GM19397 (cell line): ENCODE data around the gene MITF.

Experiments
- ATAC-seq: cut with Tn5 transposase; IDR thresholded peaks from one replicate; pipeline ENCODE4 v1.9.1; 2021; ENCODE audit warnings: mild to moderate bottlenecking, moderate library complexity; ENCODE audit not compliant: unreplicated experiment

MITF gene

DNA sequence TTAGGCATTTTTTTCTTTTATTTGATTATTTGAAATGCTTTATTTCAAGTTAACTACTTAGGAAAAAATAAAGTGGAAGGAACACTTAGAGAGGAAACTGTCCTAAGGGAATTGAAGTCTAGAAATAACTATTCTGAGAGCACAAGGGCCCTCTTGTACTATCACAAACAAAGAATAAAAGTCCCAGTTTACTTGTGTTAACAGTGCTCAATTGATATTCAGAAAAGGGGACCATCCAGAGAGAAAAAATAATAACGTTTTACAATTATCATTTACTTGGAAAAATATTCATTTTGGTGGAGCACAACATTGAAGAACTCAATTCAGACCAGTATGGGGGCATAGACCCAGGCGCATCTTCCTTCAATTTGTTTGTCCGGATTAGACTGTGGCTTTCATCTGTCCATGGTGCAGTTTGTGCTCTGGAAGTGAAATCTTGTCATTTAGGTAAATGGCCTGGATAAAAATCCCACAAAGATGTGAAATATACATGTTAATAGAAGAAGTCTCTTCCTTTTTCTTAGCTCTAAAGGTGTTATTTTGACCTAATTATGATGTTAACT, 205.7 kb downstream of the MITF start:
- ATAC-seq: no peak

DNA sequence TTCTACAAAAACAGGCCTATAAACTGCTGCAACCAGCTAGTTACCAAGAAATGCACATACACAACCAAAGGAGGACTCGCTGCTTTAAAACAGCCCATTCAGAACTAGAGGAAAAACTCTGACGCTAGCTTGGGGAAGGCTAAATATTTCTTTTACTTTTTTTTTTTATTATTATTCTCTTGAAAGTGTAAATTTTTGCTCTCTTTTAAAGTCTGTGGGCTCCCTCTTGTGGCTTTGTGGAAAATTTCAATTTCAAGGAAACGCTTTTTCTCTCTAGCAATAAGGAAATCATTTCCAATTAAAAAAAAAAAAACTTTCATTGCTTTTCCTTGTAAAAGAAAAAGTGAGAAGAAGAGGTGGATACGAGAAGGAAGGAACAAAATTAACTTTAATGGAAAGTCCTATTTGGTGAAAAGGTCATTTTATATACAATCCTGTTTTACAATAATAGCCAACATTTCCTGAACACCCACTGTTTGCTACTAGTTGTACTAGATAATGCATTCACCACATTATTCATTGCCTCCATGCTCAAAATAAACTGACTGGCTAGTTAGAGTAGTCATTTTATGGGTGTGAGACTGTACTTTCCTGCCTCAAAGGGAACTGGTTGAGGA, 209.1 kb downstream of the MITF start:
- no peak for ATAC-seq

DNA sequence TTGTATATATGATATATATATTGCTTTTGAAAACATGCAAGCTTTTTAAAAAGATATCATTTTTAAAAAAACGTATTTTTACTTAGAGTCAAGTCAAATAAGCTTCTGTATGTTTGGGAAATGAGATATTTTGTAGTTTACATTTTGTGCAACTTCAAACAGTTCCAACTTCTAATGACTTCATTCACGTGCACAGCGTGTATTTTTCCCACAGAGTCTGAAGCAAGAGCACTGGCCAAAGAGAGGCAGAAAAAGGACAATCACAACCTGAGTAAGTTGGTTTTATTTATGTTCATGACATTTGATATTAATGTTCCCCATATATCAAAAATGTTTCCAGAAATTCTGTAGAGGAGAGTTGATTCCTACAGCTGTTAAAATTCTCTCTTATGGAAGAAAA, 212.4 kb downstream of the MITF start:
- no peak for ATAC-seq

GRCh38 chr3:69959581-69959980, 220.3 kb downstream of the MITF start:
- ATAC-seq: no peak

- ATAC-seq: no peak
These were observed 222.6 kb downstream of the MITF start for GRCh38 chr3:69961706-69962439.

DNA sequence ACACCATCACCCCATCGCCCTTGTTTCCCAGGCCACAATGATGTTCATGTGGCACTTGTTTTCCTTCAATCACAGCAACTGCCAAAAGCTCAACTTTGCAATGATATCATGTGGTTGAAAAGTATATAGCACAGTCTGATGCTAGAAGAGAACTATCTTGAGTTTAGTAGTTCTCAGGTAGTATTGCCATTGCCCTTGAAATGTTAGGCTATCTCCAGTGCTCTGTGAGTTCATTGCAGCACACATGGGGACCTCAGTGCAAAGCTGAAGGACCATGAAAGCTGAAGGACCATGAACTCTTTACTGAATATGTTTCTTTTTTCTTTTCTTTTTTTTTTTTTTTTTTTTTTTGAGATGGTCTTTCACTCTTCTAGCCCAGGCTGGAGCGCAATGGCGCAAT, 224.4 kb downstream of the MITF start:
- ATAC-seq: no peak

DNA sequence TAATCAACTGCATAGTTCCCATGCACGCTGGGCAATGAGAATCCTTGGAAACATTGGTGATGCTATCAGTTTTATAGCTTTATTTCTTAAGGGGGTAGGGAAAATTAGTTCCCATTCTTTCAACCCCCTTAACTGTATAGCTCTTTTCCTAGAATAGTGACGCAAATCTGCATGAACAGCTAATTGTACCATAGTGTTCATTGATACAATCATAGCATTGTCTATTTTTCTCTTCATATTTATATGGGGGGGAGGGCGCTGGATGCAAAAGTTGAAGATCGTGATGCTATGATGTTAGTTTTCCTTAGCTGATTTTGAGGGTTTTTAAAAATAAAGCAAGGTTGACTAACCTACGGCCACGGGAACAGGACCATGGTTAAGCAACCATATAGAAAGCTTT, 227.9 kb downstream of the MITF start:
- ATAC-seq: no peak

GRCh38 chr3:69970827-69971226, 231.6 kb downstream of the MITF start:
- ATAC-seq: no peak

DNA sequence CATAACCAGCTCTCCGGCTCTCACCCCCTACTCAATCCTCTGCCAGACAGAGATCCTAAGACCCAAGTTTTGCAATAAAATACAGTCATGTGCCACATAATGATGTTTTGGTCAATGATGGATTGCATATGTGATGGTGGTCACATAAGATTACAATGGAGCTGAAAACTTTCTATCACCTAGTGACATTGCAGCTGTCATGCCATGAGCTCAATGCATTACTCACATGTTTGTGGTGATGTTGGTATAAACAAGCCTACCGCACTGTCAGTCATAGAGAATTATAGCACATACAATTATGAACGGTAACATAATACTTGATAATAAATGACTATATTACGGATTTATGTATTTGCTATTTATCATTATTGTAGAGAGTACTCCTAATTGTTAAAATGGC, 233.4 kb downstream of the MITF start:
- ATAC-seq: no peak

DNA sequence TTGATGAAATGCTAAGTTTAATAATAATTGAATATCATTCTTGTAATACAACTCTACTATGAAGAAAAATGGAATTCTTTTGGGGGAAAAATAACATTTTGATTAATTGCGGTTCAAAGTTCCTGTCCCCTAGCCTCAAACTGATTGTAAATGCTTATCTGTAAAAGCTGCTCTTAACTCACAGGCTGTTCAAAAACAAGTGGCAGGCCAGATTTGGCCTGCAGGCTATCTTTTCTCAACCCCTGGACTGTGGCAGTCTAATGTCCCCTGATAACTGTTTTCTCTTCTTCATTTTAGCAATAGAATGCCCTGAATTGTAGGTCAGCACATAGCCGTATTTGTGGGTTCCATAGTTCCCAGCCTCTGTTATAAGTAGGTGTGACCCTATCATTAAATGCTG, 236.8 kb downstream of the MITF start:
- no peak for ATAC-seq

DNA sequence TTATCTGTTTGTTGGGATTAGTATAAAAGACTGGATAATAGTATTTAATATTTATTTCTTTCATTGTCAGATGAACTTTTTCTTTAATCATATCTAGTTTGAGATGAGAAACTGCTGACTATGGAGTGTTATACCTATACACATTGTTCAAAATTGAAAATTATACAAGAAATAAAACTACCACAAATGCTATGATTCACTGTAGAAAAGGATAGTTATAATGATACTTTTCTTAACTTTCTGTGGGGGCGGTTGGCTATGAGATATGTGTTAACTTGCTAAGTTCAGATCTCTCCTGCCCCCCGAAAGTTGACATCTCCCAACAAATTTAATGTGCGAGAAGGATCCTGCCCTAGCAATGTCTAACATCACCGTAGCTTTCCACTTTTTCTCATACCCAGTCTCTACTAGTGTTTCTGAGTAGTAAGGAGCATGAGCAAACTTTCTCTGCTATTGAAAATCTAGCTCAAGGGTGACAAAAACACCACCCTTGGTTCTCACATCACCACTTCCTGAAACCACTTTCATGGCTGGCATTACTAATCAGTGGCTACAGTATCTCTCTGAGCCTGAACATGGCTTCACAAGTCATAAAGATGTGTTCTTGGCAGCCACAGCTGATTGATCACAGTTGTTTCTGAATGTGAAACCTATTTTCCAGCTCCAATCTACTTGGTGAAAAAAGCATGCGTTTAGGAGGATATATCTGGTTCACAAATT, 244.4 kb downstream of the MITF start:
- no peak for ATAC-seq

- ATAC-seq: no peak
These were observed 246.0 kb downstream of the MITF start for GRCh38 chr3:69985266-69985665.

GRCh38 chr3:69986419-69986818, 247.2 kb downstream of the MITF start:
- no peak for ATAC-seq

- no peak for ATAC-seq
These were observed 248.6 kb downstream of the MITF start for GRCh38 chr3:69987833-69988232.

DNA sequence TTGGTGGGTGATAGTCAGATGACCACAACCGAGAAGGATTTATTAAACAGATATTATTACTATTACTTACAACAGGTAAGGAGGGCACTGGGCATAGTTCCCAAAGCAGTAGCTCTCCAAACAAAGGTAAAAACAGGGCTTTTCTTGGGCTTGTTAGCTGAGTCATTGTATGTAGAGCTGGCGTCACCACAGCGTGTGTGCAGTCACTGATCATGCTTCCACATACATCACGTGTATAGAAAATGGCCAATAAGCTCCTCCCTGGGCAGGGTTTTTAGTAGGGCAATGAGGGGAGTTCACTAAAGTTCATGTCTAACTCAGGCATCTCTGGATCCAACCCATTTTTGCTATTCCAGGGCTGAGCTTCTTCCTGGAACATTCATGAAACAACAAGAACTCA, 254.5 kb downstream of the MITF start:
- ATAC-seq: no peak

- ATAC-seq: no peak
These were observed 255.7 kb downstream of the MITF start for GRCh38 chr3:69994919-69995318.

DNA sequence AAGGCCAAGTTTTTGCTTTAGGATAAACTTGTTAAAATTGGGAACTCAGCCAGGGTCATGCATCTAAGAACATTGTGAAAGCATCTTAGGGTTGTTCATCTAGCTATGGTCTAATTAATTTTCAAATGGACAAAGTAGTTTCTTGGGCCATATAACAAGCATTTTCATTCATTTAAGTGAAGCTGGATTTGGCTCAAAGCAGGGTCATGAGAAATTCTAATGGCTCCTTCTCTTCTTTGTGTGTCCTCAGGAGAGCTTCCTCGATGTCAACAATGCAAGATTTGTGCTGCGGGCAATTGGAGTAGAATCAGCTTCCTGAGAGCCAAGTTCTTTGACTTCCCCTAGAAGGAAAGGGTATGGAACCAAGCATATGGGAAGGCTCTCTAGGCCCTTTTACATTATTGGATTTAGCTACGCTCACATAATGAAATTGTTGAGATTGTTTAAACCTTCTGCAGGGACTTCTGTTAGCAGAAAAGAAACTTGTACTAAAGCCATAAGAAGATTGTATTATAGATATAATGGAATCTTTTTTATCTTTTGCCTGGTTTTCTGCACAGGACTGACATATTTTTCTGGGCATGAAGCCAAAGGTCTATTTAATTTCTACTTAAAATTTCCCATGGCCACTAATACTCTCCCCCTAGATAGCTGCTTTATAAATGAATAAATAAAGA, 258.5 kb downstream of the MITF start:
- no peak for ATAC-seq

GRCh38 chr3:69998759-69999139, 259.5 kb downstream of the MITF start:
- ATAC-seq: no peak

- ATAC-seq: no peak
These were observed 260.1 kb downstream of the MITF start, which contains the start of gene SAMMSON for GRCh38 chr3:69999140-70000027. Gene SAMMSON (plus strand): TSS chr3:69999733.

DNA sequence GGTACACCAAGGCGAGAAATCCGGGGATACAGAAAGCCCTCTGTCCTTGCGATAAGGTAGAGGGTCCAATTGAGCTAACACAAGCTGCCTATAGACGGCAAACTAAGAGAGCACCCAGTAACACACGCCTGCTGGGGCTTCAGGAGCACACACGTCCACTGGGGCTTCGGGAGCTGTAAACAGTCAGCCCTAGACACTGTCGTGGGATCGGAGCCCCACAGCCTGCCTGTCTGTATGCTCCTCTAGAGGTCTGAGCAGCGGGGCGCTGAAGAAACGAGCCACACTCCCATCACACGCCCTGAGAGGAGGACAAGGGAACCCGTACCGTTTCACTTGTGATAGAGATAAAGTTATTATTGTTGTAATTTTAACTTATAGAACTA, 260.8 kb downstream of the MITF start:
- no peak for ATAC-seq
